ENCODE data around the gene FKBP4. TPM values are rescaled to one million over a fixed set of nuclear protein-coding genes. Genes with fewer than 3 reads are reported as not detected.

FKBP4 gene
- total and polyA plus RNA-seq, 4 donors = 21.3 to 38.7 (median 31.6) TPM

- Histone ChIP-seq H3K9me3 (ENCODE audit: control insufficient read depth in 4 of 4, low read length in 3 of 4) (no peaks in the 10 kb centered on the region), H3K27me3 (ENCODE audit: control insufficient read depth in 4 of 4, insufficient read depth in 4 of 4, low read length in 3 of 4) (no peaks in the 10 kb centered on the region), H3K27ac (ENCODE audit: low read depth in 1 of 2, low read length in 2 of 2) (no peak overlapping the region), H3K4me1 (ENCODE audit: control insufficient read depth in 4 of 4, insufficient read depth in 4 of 4, low read length in 3 of 4) (no peaks in the 10 kb centered on the region), H3K36me3 (ENCODE audit: control insufficient read depth in 4 of 4, insufficient read depth in 3 of 4, low read depth in 1 of 4, low read length in 3 of 4) (peaks cover 11 to 86% (median 60%) of the 10 kb centered on the region in 4 donors), H3K9ac (ENCODE audit: low read depth in 1 of 2, low read length in 2 of 2) (no peak overlapping the region), H3K4me3 (ENCODE audit: low read depth in 1 of 3, low read length in 3 of 3) (no peak overlapping the region)
- WGBS = 92% methylated on average over 6 of the region's 6 CpGs
- no peak for DNase-seq (ENCODE audit: low spot score)
- TF ChIP-seq MAX (IDR thresholded peaks at IDR 0.05) = no peak
Measured at GRCh38 chr12:2824541-2824940, 29.8 kb downstream of the FKBP4 start.

GRCh38 chr12:2825132-2825531 lies 30.4 kb downstream of the FKBP4 start:
- no peak for DNase-seq (ENCODE audit: low spot score)
- Histone ChIP-seq H3K4me3 (ENCODE audit: low read depth in 1 of 3, low read length in 3 of 3) (no peak overlapping the region), H3K36me3 (ENCODE audit: control insufficient read depth in 4 of 4, insufficient read depth in 3 of 4, low read depth in 1 of 4, low read length in 3 of 4) (peaks cover 11 to 82% (median 60%) of the 10 kb centered on the region in 4 donors), H3K27ac (ENCODE audit: low read depth in 1 of 2, low read length in 2 of 2) (no peak overlapping the region), H3K9ac (ENCODE audit: low read depth in 1 of 2, low read length in 2 of 2) (no peak overlapping the region), H3K27me3 (ENCODE audit: control insufficient read depth in 4 of 4, insufficient read depth in 4 of 4, low read length in 3 of 4) (no peaks in the 10 kb centered on the region), H3K4me1 (ENCODE audit: control insufficient read depth in 4 of 4, insufficient read depth in 4 of 4, low read length in 3 of 4) (no peaks in the 10 kb centered on the region), H3K9me3 (ENCODE audit: control insufficient read depth in 4 of 4, low read length in 3 of 4) (no peaks in the 10 kb centered on the region)
- 89% methylated on average over 4 of the region's 4 CpGs for WGBS
- TF ChIP-seq, protein P1, sequence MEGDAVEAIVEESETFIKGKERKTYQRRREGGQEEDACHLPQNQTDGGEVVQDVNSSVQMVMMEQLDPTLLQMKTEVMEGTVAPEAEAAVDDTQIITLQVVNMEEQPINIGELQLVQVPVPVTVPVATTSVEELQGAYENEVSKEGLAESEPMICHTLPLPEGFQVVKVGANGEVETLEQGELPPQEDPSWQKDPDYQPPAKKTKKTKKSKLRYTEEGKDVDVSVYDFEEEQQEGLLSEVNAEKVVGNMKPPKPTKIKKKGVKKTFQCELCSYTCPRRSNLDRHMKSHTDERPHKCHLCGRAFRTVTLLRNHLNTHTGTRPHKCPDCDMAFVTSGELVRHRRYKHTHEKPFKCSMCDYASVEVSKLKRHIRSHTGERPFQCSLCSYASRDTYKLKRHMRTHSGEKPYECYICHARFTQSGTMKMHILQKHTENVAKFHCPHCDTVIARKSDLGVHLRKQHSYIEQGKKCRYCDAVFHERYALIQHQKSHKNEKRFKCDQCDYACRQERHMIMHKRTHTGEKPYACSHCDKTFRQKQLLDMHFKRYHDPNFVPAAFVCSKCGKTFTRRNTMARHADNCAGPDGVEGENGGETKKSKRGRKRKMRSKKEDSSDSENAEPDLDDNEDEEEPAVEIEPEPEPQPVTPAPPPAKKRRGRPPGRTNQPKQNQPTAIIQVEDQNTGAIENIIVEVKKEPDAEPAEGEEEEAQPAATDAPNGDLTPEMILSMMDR (IDR thresholded peaks at IDR 0.05; ENCODE audit: low read depth, low read length, missing input control) = no peak
- TF ChIP-seq REST (IDR thresholded peaks at IDR 0.05) = no peak
- no peak for TF ChIP-seq NR2F2 (IDR thresholded peaks at IDR 0.05)
- no peak for TF ChIP-seq RXRA (IDR thresholded peaks at IDR 0.05)
- no peak for TF ChIP-seq EGR1 (IDR thresholded peaks at IDR 0.05; ENCODE audit: low read depth in 2 of 2)

DNA sequence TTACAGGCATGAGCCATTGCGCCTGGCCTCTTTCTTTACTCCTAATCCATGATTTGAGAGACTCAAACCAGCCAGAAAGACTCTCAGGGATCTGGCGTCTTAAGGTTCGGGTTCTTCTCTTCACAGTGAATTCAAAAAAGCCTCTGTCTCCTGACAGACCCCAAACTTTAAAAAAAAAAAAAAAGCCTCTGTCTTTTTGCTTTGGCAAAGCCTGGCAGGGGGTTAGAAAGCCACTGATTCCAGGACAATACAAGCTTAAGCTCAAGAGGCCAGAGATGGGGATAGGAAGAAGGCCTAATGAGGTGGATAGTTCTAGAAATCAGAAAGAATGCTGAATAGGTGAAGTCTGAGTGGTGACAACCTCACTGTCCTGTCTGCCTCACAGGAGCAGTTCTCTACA lies 31.3 kb downstream of the FKBP4 start:
- Histone ChIP-seq H3K9me3 (ENCODE audit: control insufficient read depth in 4 of 4, low read length in 3 of 4) (no peaks in the 10 kb centered on the region), H3K9ac (ENCODE audit: low read depth in 1 of 2, low read length in 2 of 2) (no peak overlapping the region), H3K36me3 (ENCODE audit: control insufficient read depth in 4 of 4, insufficient read depth in 3 of 4, low read depth in 1 of 4, low read length in 3 of 4) (peaks cover 11 to 82% (median 58%) of the 10 kb centered on the region in 4 donors), H3K27ac (ENCODE audit: low read depth in 1 of 2, low read length in 2 of 2) (no peak overlapping the region), H3K27me3 (ENCODE audit: control insufficient read depth in 4 of 4, insufficient read depth in 4 of 4, low read length in 3 of 4) (no peaks in the 10 kb centered on the region), H3K4me3 (ENCODE audit: low read depth in 1 of 3, low read length in 3 of 3) (no peak overlapping the region), H3K4me1 (ENCODE audit: control insufficient read depth in 4 of 4, insufficient read depth in 4 of 4, low read length in 3 of 4) (no peaks in the 10 kb centered on the region)
- TF ChIP-seq RXRA (IDR thresholded peaks at IDR 0.05) (no peak), YY1 (IDR thresholded peaks at IDR 0.05) (no peak), RAD21 (IDR thresholded peaks at IDR 0.05) (no peak)
- 97% methylated on average over 3 of the region's 3 CpGs for WGBS
- no peak for DNase-seq (ENCODE audit: low spot score)
